ENCODE results near the gene LRRC23.
"Not testable (repeated sequence)": the region's sequence is repeated elsewhere in the genome, so short reads cannot be mapped to it uniquely, and the experiment has no call there.

The LRRC23 gene

GRCh38 chr12:6899837-6900519, 4.6 kb upstream of the LRRC23 start:
- H3K27me3 ChIP-seq (ENCODE audit: control insufficient read depth in 1 of 2, insufficient read depth in 2 of 2, low read length in 2 of 2): no peaks in the 10 kb centered on the region
- no peaks in the 10 kb centered on the region for H3K36me3 ChIP-seq (ENCODE audit: control insufficient read depth in 1 of 2, insufficient read depth in 2 of 2, low read length in 2 of 2)
- no peak overlapping the region for H3K4me3 ChIP-seq (ENCODE audit: low read depth in 1 of 2, low read length in 2 of 2)
- peaks cover 17 to 34% of the 10 kb centered on the region in 2 donors for H3K4me1 ChIP-seq (ENCODE audit: control insufficient read depth in 1 of 2, insufficient read depth in 2 of 2, low read length in 2 of 2)
- no peaks in the 10 kb centered on the region for H3K9me3 ChIP-seq (ENCODE audit: control insufficient read depth in 1 of 2, low read length in 2 of 2)
- peak overlapping the region; percentile 13 for H3K27ac ChIP-seq (ENCODE audit: low read depth, low read length)
- H3K9ac ChIP-seq (ENCODE audit: low read depth in 1 of 2, low read length in 2 of 2): no peak overlapping the region

DNA sequence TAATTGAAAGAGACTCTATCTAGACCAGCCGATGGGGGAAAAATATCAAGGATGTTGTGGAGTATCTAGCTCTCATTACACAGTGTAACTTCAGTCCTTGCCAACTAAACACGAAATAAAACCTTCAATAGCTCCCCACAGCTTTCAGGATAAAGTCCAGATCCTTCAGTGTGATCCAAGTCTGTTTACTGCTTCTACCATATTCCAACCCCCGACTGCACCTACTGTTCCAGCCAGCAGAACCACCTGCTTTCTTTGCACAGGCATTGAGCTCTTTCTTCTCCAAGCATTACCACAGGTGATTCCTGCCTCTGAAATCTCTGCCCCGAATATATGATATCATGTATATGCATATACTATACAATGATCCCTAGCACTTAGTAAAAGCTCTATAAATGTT, 2.2 kb upstream of the LRRC23 start:
- H3K36me3 ChIP-seq (ENCODE audit: control insufficient read depth in 1 of 2, insufficient read depth in 2 of 2, low read length in 2 of 2): no peaks in the 10 kb centered on the region
- H3K4me3 ChIP-seq (ENCODE audit: low read depth in 1 of 2, low read length in 2 of 2): no peak overlapping the region
- H3K9ac ChIP-seq (ENCODE audit: low read depth in 1 of 2, low read length in 2 of 2): no peak overlapping the region
- no peaks in the 10 kb centered on the region for H3K27me3 ChIP-seq (ENCODE audit: control insufficient read depth in 1 of 2, insufficient read depth in 2 of 2, low read length in 2 of 2)
- peaks cover 23 to 38% of the 10 kb centered on the region in 2 donors for H3K4me1 ChIP-seq (ENCODE audit: control insufficient read depth in 1 of 2, insufficient read depth in 2 of 2, low read length in 2 of 2)
- H3K9me3 ChIP-seq (ENCODE audit: control insufficient read depth in 1 of 2, low read length in 2 of 2): no peaks in the 10 kb centered on the region
- H3K27ac ChIP-seq (ENCODE audit: low read depth, low read length): no peak overlapping the region

GRCh38 chr12:6903722-6904121, 900 bp upstream of the LRRC23 start:
- Histone ChIP-seq H3K27me3 (ENCODE audit: control insufficient read depth in 1 of 2, insufficient read depth in 2 of 2, low read length in 2 of 2) (no peaks in the 10 kb centered on the region), H3K9me3 (ENCODE audit: control insufficient read depth in 1 of 2, low read length in 2 of 2) (no peaks in the 10 kb centered on the region), H3K36me3 (ENCODE audit: control insufficient read depth in 1 of 2, insufficient read depth in 2 of 2, low read length in 2 of 2) (no peaks in the 10 kb centered on the region), H3K4me1 (ENCODE audit: control insufficient read depth in 1 of 2, insufficient read depth in 2 of 2, low read length in 2 of 2) (peaks cover 23 to 38% of the 10 kb centered on the region in 2 donors), H3K9ac (ENCODE audit: low read depth in 1 of 2, low read length in 2 of 2) (no peak overlapping the region), H3K27ac (ENCODE audit: low read depth, low read length) (no peak overlapping the region), H3K4me3 (ENCODE audit: low read depth in 1 of 2, low read length in 2 of 2) (no peak overlapping the region)

DNA sequence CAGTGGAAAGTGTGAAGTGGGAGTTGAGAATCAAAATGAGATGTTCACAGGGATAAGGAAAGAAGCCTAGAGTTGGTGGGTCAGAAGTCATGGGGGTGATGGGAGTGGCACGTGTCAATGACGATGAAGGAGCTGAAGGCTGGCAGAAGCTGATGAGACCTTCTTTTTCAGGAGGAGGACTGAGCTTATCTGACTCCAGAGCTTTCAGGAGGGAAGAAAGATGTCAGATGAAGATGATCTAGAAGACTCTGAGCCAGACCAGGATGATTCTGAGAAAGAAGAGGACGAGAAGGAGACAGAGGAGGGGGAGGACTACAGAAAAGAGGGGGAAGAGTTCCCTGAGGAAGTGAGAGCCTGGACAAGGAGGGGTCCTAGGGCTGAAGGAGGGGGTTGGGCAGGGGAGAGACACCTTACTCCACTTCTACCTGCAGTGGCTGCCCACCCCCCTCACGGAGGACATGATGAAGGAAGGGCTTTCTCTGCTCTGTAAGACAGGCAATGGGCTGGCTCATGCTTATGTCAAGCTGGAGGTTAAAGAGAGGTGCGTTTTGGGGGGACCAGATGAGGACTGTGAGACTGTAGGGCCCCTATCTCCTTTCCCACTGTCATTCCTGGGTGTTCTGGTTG, 905 bp downstream of the LRRC23 start:
- H3K27ac ChIP-seq (ENCODE audit: low read depth, low read length): no peak overlapping the region
- peak overlapping the region; percentile 76 to 93 for H3K9ac ChIP-seq (ENCODE audit: low read depth in 1 of 2, low read length in 2 of 2)
- no peaks in the 10 kb centered on the region for H3K27me3 ChIP-seq (ENCODE audit: control insufficient read depth in 1 of 2, insufficient read depth in 2 of 2, low read length in 2 of 2)
- peak overlapping the region; percentile 80 to 99 for H3K4me3 ChIP-seq (ENCODE audit: low read depth in 1 of 2, low read length in 2 of 2)
- no peaks in the 10 kb centered on the region for H3K36me3 ChIP-seq (ENCODE audit: control insufficient read depth in 1 of 2, insufficient read depth in 2 of 2, low read length in 2 of 2)
- no peaks in the 10 kb centered on the region for H3K9me3 ChIP-seq (ENCODE audit: control insufficient read depth in 1 of 2, low read length in 2 of 2)
- peaks cover 19 to 27% of the 10 kb centered on the region in 2 donors for H3K4me1 ChIP-seq (ENCODE audit: control insufficient read depth in 1 of 2, insufficient read depth in 2 of 2, low read length in 2 of 2)

DNA sequence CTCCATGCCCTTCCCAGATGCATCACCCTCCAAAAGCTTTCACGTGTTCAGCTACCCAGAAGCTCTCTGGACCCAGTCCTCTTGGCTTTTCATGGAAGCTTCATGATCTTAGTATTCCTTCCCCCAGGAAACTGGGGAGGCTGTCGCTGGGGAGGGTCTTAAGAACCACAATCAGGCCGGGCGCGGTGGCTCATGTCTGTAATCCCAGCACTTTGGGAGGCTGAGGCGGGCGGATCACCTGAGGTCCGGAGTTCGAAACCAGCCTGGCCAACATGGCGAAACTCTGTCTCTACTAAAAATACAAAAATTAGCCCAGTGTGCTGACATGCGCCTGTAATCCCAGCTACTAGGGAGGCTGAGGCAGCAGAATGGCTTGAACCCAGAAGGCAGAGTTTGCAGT, 3.5 kb downstream of the LRRC23 start:
- H3K27me3 ChIP-seq (ENCODE audit: control insufficient read depth in 1 of 2, insufficient read depth in 2 of 2, low read length in 2 of 2): peaks cover 6 to 11% of the 10 kb centered on the region in 2 donors
- not testable (repeated sequence) for H3K36me3 ChIP-seq (ENCODE audit: control insufficient read depth in 1 of 2, insufficient read depth in 2 of 2, low read length in 2 of 2); H3K27ac ChIP-seq (ENCODE audit: low read depth, low read length); H3K9me3 ChIP-seq (ENCODE audit: control insufficient read depth in 1 of 2, low read length in 2 of 2); H3K4me3 ChIP-seq (ENCODE audit: low read depth in 1 of 2, low read length in 2 of 2); H3K9ac ChIP-seq (ENCODE audit: low read depth in 1 of 2, low read length in 2 of 2)
- peaks cover 14 to 19% of the 10 kb centered on the region in 2 donors for H3K4me1 ChIP-seq (ENCODE audit: control insufficient read depth in 1 of 2, insufficient read depth in 2 of 2, low read length in 2 of 2)

- H3K36me3 ChIP-seq (ENCODE audit: control insufficient read depth in 1 of 2, insufficient read depth in 2 of 2, low read length in 2 of 2): no peaks in the 10 kb centered on the region
- peaks cover 13% of the 10 kb centered on the region in 2 donors for H3K4me1 ChIP-seq (ENCODE audit: control insufficient read depth in 1 of 2, insufficient read depth in 2 of 2, low read length in 2 of 2)
- no peaks in the 10 kb centered on the region for H3K9me3 ChIP-seq (ENCODE audit: control insufficient read depth in 1 of 2, low read length in 2 of 2)
- no peak overlapping the region for H3K4me3 ChIP-seq (ENCODE audit: low read depth in 1 of 2, low read length in 2 of 2)
- no peak overlapping the region for H3K27ac ChIP-seq (ENCODE audit: low read depth, low read length)
- peaks cover 10 to 12% of the 10 kb centered on the region in 2 donors for H3K27me3 ChIP-seq (ENCODE audit: control insufficient read depth in 1 of 2, insufficient read depth in 2 of 2, low read length in 2 of 2)
- H3K9ac ChIP-seq (ENCODE audit: low read depth in 1 of 2, low read length in 2 of 2): no peak overlapping the region
Observed at GRCh38 chr12:6909421-6910145, 5.0 kb downstream of the LRRC23 start.

DNA sequence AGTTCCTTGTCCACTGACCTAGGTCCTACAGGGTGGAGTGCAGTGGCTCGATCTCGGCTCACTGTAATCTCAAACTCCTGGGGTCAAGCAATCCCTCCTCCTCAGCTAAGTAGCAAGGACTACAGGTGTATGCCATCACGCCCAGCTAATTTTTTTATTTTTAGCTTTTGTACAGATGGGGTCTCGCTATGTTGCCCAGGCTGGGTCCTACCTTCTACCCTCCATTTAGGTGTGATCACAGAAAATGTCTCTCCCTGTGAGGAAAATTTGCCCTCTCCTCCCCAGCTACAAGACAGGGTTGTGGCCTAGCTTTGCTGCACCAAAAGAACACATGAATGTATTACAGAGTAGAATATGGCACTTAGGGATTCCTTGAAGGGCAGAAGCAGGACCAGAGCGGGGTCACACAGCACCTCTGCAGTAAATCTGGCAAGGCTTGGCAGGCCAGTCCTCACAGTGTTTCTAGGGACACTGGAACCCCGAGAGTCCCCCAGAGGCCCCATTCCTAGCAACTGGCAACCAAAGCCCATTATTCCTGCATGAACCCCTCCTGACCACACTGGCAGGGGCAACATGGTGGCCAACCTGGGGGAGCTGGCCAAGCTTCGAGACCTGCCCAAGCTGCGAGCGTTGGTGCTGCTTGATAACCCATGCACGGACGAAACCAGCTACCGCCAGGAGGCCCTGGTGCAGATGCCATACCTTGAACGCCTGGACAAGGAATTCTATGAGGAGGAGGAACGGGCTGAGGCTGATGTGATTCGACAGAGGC, 7.7 kb downstream of the LRRC23 start:
- Histone ChIP-seq H3K9ac (ENCODE audit: low read depth in 1 of 2, low read length in 2 of 2) (no peak overlapping the region), H3K27ac (ENCODE audit: low read depth, low read length) (no peak overlapping the region), H3K27me3 (ENCODE audit: control insufficient read depth in 1 of 2, insufficient read depth in 2 of 2, low read length in 2 of 2) (peaks cover 10 to 12% of the 10 kb centered on the region in 2 donors), H3K4me3 (ENCODE audit: low read depth in 1 of 2, low read length in 2 of 2) (no peak overlapping the region), H3K4me1 (ENCODE audit: control insufficient read depth in 1 of 2, insufficient read depth in 2 of 2, low read length in 2 of 2) (peaks cover 12 to 16% of the 10 kb centered on the region in 2 donors), H3K9me3 (ENCODE audit: control insufficient read depth in 1 of 2, low read length in 2 of 2) (no peaks in the 10 kb centered on the region), H3K36me3 (ENCODE audit: control insufficient read depth in 1 of 2, insufficient read depth in 2 of 2, low read length in 2 of 2) (no peaks in the 10 kb centered on the region)

GRCh38 chr12:6914246-6914946, 9.8 kb downstream of the LRRC23 start, which contains the start of gene ENO2:
ENO2 (plus strand) TSS chr12:6914580; CDS start chr12:6915833, 1,253 bp downstream.
- peaks cover 12 to 16% of the 10 kb centered on the region in 2 donors for H3K4me1 ChIP-seq (ENCODE audit: control insufficient read depth in 1 of 2, insufficient read depth in 2 of 2, low read length in 2 of 2)
- peaks cover 10 to 12% of the 10 kb centered on the region in 2 donors for H3K27me3 ChIP-seq (ENCODE audit: control insufficient read depth in 1 of 2, insufficient read depth in 2 of 2, low read length in 2 of 2)
- H3K9ac ChIP-seq (ENCODE audit: low read depth in 1 of 2, low read length in 2 of 2): peak within 1 kb of the TSS; percentile 30 to 39
- H3K4me3 ChIP-seq (ENCODE audit: low read depth in 1 of 2, low read length in 2 of 2): peak within 1 kb of the TSS; percentile 60 to 70
- no peaks in the 10 kb centered on the region for H3K9me3 ChIP-seq (ENCODE audit: control insufficient read depth in 1 of 2, low read length in 2 of 2)
- H3K36me3 ChIP-seq (ENCODE audit: control insufficient read depth in 1 of 2, insufficient read depth in 2 of 2, low read length in 2 of 2): peaks cover 0 to 2% of the 10 kb centered on the region in 2 donors
- H3K27ac ChIP-seq (ENCODE audit: low read depth, low read length): peak within 1 kb of the TSS; percentile 5

- H3K27ac ChIP-seq (ENCODE audit: low read depth, low read length): no peak overlapping the region
- H3K9me3 ChIP-seq (ENCODE audit: control insufficient read depth in 1 of 2, low read length in 2 of 2): no peaks in the 10 kb centered on the region
- H3K27me3 ChIP-seq (ENCODE audit: control insufficient read depth in 1 of 2, insufficient read depth in 2 of 2, low read length in 2 of 2): peaks cover 10 to 12% of the 10 kb centered on the region in 2 donors
- H3K4me1 ChIP-seq (ENCODE audit: control insufficient read depth in 1 of 2, insufficient read depth in 2 of 2, low read length in 2 of 2): peaks cover 12 to 16% of the 10 kb centered on the region in 2 donors
- H3K4me3 ChIP-seq (ENCODE audit: low read depth in 1 of 2, low read length in 2 of 2): peak overlapping the region; percentile 60 to 70
- H3K9ac ChIP-seq (ENCODE audit: low read depth in 1 of 2, low read length in 2 of 2): peak overlapping the region in 1 of 2 donors; percentile 30
- H3K36me3 ChIP-seq (ENCODE audit: control insufficient read depth in 1 of 2, insufficient read depth in 2 of 2, low read length in 2 of 2): peaks cover 0 to 5% of the 10 kb centered on the region in 2 donors
Observed at GRCh38 chr12:6914947-6915788, 10.5 kb downstream of the LRRC23 start.
